Activated naive CD8-positive, alpha-beta T cell treated with anti-CD3 and anti-CD28 coated beads, Interleukin-2, amount 10 ng/mL, durations not matched to agents 7 days and 5 days (primary cell): Measurements from ENCODE around the gene TEK. TPM values are rescaled to one million over a fixed set of nuclear protein-coding genes. Genes with fewer than 3 reads are reported as not detected.

Source experiments
- ATAC-seq: fragments of 150-1000 bp; cut with Tn5 transposase; one replicate; pipeline ENCODE4 v1.10.0; 2021; ENCODE audit warnings: low read depth, moderate library complexity
- POLR2A ChIA-PET: fragments of 350-600 bp; sonication (Branson Sonifier 250); formaldehyde crosslinking; loops from one replicate; lab custom pipeline; 2021; ENCODE audit warnings: antibody characterized with exemption; lab: Charles Lee
- DNase-seq: peaks from one replicate; pipeline ENCODE4 v3.0.0; 2021
- H3K27ac Mint-ChIP-seq: one replicate; pipeline ENCODE4 v1.8.0; 2022; ENCODE audit warnings: mild to moderate bottlenecking, mixed read lengths
- H3K27me3 Mint-ChIP-seq: one replicate; pipeline ENCODE4 v1.8.0; 2022; ENCODE audit warnings: mild to moderate bottlenecking, moderate library complexity, mixed read lengths
- H3K36me3 Mint-ChIP-seq: one replicate; pipeline ENCODE4 v1.8.0; 2021; ENCODE audit warnings: mild to moderate bottlenecking, mixed read lengths
- H3K4me1 Mint-ChIP-seq: one replicate; pipeline ENCODE4 v1.8.0; 2021; ENCODE audit warnings: mixed read lengths
- H3K4me3 Mint-ChIP-seq: one replicate; pipeline ENCODE4 v1.8.0; 2022; ENCODE audit warnings: mild to moderate bottlenecking, moderate library complexity, mixed read lengths
- H3K9me3 Mint-ChIP-seq: one replicate; pipeline ENCODE4 v1.8.0; 2021; ENCODE audit warnings: mixed read lengths
- total RNA-seq, 2 experiments: library from RNA; stranded (reverse); gene quantifications; one replicate each; pipeline ENCODE4 v1.2.3, GENCODE V29; 2021

Gene TEK
- total RNA-seq, 2 experiments from 2014 or later = not detected

DNA sequence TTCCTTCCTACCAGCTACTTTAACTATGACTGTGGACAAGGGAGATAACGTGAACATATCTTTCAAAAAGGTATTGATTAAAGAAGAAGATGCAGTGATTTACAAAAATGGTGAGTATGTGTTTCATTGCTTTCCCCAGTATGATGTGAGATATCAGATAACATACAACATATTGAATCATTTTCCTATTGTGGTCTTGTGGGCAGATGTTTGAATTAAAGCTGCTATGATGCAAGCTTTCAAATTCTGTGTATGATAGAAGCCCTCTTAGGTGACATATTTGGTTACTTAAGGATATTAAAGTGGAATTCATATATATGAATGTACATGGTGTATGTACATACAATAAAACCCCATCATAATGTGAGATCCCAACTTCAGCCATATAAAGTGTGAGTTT, 59.5 kb downstream of the TEK start:
- H3K4me1 Mint-ChIP-seq = no peaks in the 10 kb centered on the region
- no peak for ATAC-seq
- DNase-seq = no peak
- POLR2A ChIA-PET = no interaction called here
- H3K9me3 Mint-ChIP-seq = peaks cover 1% of the 10 kb centered on the region
- H3K27me3 Mint-ChIP-seq = peaks cover 3% of the 10 kb centered on the region
- H3K36me3 Mint-ChIP-seq = no peaks in the 10 kb centered on the region
- no peak overlapping the region for H3K4me3 Mint-ChIP-seq
- no peak overlapping the region for H3K27ac Mint-ChIP-seq

GRCh38 chr9:27168951-27169350, 59.9 kb downstream of the TEK start:
- peaks cover 3% of the 10 kb centered on the region for H3K27me3 Mint-ChIP-seq
- no peaks in the 10 kb centered on the region for H3K4me1 Mint-ChIP-seq
- DNase-seq = no peak
- H3K36me3 Mint-ChIP-seq = no peaks in the 10 kb centered on the region
- POLR2A ChIA-PET = no interaction called here
- peaks cover 1% of the 10 kb centered on the region for H3K9me3 Mint-ChIP-seq
- ATAC-seq = no peak
- H3K4me3 Mint-ChIP-seq = no peak overlapping the region
- H3K27ac Mint-ChIP-seq = no peak overlapping the region

DNA sequence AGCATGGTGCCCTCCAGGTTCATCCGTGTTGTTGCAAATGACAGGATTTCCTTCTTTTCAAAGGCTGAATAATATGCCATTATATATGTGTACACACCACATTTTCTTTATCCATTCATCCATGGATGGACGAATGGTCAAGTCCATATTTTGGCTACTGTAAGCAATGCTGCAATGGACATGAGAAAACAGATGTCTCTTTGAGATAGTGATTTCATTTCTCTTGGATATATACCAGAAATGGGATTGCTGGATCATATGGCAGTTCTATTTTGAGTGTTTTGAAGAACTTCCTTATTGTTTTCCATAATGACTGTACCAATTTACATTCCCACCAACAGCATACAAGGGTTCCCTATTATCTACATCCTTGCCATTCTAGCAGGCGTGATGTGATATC, 67.9 kb downstream of the TEK start:
- Mint-ChIP-seq H3K4me3 (no peak overlapping the region), H3K36me3 (no peaks in the 10 kb centered on the region), H3K27ac (no peak overlapping the region), H3K27me3 (no peaks in the 10 kb centered on the region), H3K9me3 (no peaks in the 10 kb centered on the region), H3K4me1 (no peaks in the 10 kb centered on the region)
- POLR2A ChIA-PET = no interaction called here
- no peak for DNase-seq
- ATAC-seq = no peak

GRCh38 chr9:27179245-27179865, 70.3 kb downstream of the TEK start:
- Mint-ChIP-seq H3K27me3 (no peaks in the 10 kb centered on the region), H3K27ac (no peak overlapping the region), H3K4me1 (no peaks in the 10 kb centered on the region), H3K4me3 (no peak overlapping the region), H3K36me3 (no peaks in the 10 kb centered on the region), H3K9me3 (no peaks in the 10 kb centered on the region)
- ATAC-seq = no peak
- DNase-seq = no peak
- POLR2A ChIA-PET = no interaction called here

- H3K9me3 Mint-ChIP-seq = no peaks in the 10 kb centered on the region
- H3K27ac Mint-ChIP-seq = no peak overlapping the region
- no peaks in the 10 kb centered on the region for H3K36me3 Mint-ChIP-seq
- no peak for DNase-seq
- H3K27me3 Mint-ChIP-seq = no peaks in the 10 kb centered on the region
- ATAC-seq = no peak
- POLR2A ChIA-PET = no interaction called here
- H3K4me3 Mint-ChIP-seq = no peak overlapping the region
- H3K4me1 Mint-ChIP-seq = no peaks in the 10 kb centered on the region
Observed at GRCh38 chr9:27181381-27181780, 72.4 kb downstream of the TEK start.

DNA sequence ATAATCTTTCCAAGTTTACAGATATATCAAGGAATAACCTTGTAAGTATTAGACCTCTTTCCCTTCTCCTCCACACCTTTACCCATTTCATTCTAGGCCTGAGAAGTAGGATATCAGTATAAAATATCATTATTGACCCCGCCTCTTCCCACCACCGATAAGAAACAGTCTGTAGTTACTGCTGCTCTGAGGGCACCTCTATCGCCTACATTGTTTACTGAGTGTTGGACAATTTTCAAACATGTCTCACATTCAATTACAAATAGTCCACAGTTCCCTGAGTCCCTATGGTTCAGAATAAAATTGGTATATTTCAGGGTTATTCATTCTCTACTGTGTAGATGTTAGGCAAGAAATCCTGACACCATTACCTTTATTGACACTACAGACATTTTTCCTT, 73.4 kb downstream of the TEK start:
- Mint-ChIP-seq H3K4me1 (no peaks in the 10 kb centered on the region), H3K27ac (no peak overlapping the region), H3K4me3 (no peak overlapping the region), H3K9me3 (no peaks in the 10 kb centered on the region), H3K27me3 (no peaks in the 10 kb centered on the region), H3K36me3 (no peaks in the 10 kb centered on the region)
- no peak for DNase-seq
- POLR2A ChIA-PET = no interaction called here
- ATAC-seq = no peak

GRCh38 chr9:27183131-27183530, 74.1 kb downstream of the TEK start:
- H3K27ac Mint-ChIP-seq = no peak overlapping the region
- no peaks in the 10 kb centered on the region for H3K36me3 Mint-ChIP-seq
- no peak for ATAC-seq
- DNase-seq = no peak
- H3K27me3 Mint-ChIP-seq = no peaks in the 10 kb centered on the region
- H3K4me3 Mint-ChIP-seq = no peak overlapping the region
- H3K4me1 Mint-ChIP-seq = no peaks in the 10 kb centered on the region
- no peaks in the 10 kb centered on the region for H3K9me3 Mint-ChIP-seq
- POLR2A ChIA-PET = no interaction called here

DNA sequence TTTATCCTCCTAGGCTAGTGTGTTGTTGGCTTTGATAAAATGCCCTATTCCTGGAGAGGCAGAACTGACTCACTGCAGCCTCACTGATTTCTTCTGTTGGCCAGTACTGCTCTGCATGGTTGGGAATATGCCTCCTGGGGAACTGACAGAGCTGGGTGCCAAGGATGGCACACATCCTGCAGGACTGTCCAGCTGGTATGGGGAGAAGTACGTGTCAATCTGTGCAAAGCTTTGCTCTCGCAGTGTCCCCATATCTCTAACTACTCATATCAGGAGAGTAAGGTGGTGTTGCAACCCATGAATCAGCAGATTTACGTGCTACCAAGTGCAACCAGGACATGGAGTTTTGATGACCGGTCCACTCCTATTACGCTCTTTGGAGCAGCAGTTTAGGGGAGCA, 74.7 kb downstream of the TEK start:
- no peak overlapping the region for H3K4me3 Mint-ChIP-seq
- no peak overlapping the region for H3K27ac Mint-ChIP-seq
- no peak for DNase-seq
- POLR2A ChIA-PET = no interaction called here
- no peaks in the 10 kb centered on the region for H3K9me3 Mint-ChIP-seq
- no peaks in the 10 kb centered on the region for H3K4me1 Mint-ChIP-seq
- no peaks in the 10 kb centered on the region for H3K36me3 Mint-ChIP-seq
- no peak for ATAC-seq
- no peaks in the 10 kb centered on the region for H3K27me3 Mint-ChIP-seq

DNA sequence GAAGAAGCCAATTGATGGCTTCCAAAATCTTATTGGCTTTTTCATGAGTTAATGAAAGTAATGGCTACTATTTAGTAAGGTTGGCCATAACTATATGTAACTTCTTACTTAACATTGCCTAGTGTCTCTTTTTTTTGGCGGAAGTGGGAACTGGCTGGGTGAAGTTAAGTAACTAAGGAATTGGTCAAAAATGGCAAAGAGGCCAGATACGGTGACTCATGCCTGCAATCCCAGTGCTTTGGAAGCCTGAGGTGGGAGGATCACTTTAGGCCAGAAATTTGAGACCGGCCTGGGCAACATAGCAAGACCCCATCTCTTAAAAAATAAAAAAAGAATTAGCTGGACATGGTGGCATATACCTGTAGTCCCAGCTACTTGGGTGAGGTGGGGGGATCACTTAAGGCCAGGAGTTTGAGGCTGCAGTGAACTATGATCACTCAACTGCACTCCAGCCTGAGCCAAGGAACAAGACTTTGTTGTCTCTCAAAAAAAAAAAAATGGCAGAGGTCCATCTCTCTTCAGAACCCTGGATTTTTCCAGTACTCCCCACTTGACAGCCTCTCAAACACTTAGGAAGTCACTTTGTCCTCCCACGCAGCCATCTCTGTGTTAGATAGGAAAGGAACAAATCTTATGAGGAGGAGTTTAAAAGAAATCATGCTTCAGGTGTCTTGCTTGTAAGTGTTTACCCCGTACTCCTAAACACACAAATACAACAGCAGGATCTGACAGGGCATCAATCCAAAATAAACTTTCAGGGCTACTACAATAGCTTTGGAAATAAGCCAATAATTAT, 75.7 kb downstream of the TEK start:
- Mint-ChIP-seq H3K9me3 (no peaks in the 10 kb centered on the region), H3K4me1 (no peaks in the 10 kb centered on the region), H3K27me3 (peaks cover 2% of the 10 kb centered on the region), H3K4me3 (no peak overlapping the region), H3K36me3 (no peaks in the 10 kb centered on the region), H3K27ac (no peak overlapping the region)
- DNase-seq (no peak), ATAC-seq (no peak)
- POLR2A ChIA-PET = no interaction called here

DNA sequence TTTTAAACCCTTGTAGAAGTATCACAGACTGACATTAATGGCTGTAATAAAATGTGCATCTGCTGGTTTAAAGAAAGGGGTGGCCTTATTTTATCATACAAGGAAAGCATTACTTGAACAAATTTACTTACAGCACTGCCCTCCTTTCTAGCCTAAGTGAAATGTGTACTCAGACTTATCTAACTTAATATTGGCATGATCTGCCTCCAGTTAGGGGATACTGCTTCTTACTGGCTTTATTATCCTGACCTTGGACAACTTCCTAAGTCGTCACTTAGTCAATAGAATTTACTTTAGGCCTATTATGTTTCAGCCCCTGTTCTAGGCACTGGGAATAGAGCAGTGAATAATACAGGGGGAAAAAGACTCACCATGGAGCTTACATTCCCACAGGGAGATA, 79.4 kb downstream of the TEK start:
- peaks cover 6% of the 10 kb centered on the region for H3K27me3 Mint-ChIP-seq
- H3K36me3 Mint-ChIP-seq = no peaks in the 10 kb centered on the region
- POLR2A ChIA-PET = no interaction called here
- DNase-seq (no peak), ATAC-seq (no peak)
- no peak overlapping the region for H3K27ac Mint-ChIP-seq
- no peaks in the 10 kb centered on the region for H3K4me1 Mint-ChIP-seq
- no peak overlapping the region for H3K4me3 Mint-ChIP-seq
- no peaks in the 10 kb centered on the region for H3K9me3 Mint-ChIP-seq

GRCh38 chr9:27189426-27189825, 80.4 kb downstream of the TEK start:
- no peak for DNase-seq
- peaks cover 6% of the 10 kb centered on the region for H3K27me3 Mint-ChIP-seq
- POLR2A ChIA-PET = no interaction called here
- no peak overlapping the region for H3K27ac Mint-ChIP-seq
- no peaks in the 10 kb centered on the region for H3K36me3 Mint-ChIP-seq
- no peak overlapping the region for H3K4me3 Mint-ChIP-seq
- no peak for ATAC-seq
- no peaks in the 10 kb centered on the region for H3K9me3 Mint-ChIP-seq
- H3K4me1 Mint-ChIP-seq = no peaks in the 10 kb centered on the region

DNA sequence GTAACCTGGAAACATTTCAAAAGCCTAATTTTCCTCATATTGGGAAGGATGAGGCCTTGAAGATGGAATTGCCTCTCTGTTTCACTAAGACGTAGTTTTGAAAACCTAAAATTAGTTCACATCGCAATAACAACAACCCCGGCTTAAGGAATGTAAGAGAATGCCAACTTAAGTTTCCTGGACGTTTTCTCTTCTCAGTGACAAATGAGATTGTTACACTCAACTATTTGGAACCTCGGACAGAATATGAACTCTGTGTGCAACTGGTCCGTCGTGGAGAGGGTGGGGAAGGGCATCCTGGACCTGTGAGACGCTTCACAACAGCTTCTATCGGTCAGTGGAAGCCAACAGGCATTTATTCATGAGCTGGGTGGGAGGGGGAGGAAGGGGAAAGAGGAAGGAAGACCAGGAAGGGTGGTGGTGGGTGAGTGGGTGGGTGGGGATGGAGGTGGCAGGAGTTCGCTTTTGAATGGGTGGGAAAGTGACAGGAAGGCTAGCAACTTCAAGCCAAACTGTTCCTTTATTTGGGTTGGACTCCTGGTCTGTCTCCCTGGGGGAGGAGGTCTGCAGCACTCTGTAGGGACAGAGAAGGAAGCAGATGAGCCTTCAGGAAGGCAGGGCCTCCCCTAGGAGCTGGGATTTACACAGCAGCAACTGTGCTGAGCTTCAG, 83.4 kb downstream of the TEK start:
- POLR2A ChIA-PET = no interaction called here
- ATAC-seq = no peak
- Mint-ChIP-seq H3K4me1 (no peaks in the 10 kb centered on the region), H3K9me3 (no peaks in the 10 kb centered on the region), H3K27me3 (peaks cover 6% of the 10 kb centered on the region), H3K4me3 (no peak overlapping the region), H3K27ac (no peak overlapping the region), H3K36me3 (no peaks in the 10 kb centered on the region)
- DNase-seq = no peak

GRCh38 chr9:27193886-27194285, 84.9 kb downstream of the TEK start:
- H3K4me3 Mint-ChIP-seq = no peak overlapping the region
- DNase-seq = no peak
- H3K36me3 Mint-ChIP-seq = no peaks in the 10 kb centered on the region
- H3K27ac Mint-ChIP-seq = no peak overlapping the region
- H3K4me1 Mint-ChIP-seq = no peaks in the 10 kb centered on the region
- ATAC-seq = no peak
- H3K27me3 Mint-ChIP-seq = peaks cover 6% of the 10 kb centered on the region
- POLR2A ChIA-PET = no interaction called here
- H3K9me3 Mint-ChIP-seq = no peaks in the 10 kb centered on the region
